Chondrocyte (in vitro differentiated cells): ENCODE data around the gene MRO. TPM values are rescaled to one million over a fixed set of nuclear protein-coding genes. Genes with fewer than 3 reads are reported as not detected.

Experiments used
- DNase-seq: peaks from one replicate; pipeline ENCODE4 v3.0.0; 2021; ENCODE audit warnings: mixed read lengths, low spot score
- H3K27ac Mint-ChIP-seq: one replicate; pipeline ENCODE4 v1.8.0; 2021; ENCODE audit warnings: mild to moderate bottlenecking, moderate library complexity, mixed read lengths; ENCODE audit not compliant: unreplicated experiment
- H3K27me3 Mint-ChIP-seq: 2 replicates; pipeline ENCODE4 v1.8.0; 2021; ENCODE audit warnings: low read depth, mixed read lengths
- H3K36me3 Mint-ChIP-seq: 2 replicates; pipeline ENCODE4 v1.8.0; 2021; ENCODE audit warnings: low read depth, mixed read lengths
- H3K4me1 Mint-ChIP-seq: 2 replicates; pipeline ENCODE4 v1.8.0; 2021; ENCODE audit warnings: low read depth, mild to moderate bottlenecking, mixed read lengths
- H3K4me3 Mint-ChIP-seq: one replicate; pipeline ENCODE4 v1.8.0; 2021; ENCODE audit warnings: mild to moderate bottlenecking, moderate library complexity, mixed read lengths; ENCODE audit not compliant: unreplicated experiment
- H3K9me3 Mint-ChIP-seq: 2 replicates; pipeline ENCODE4 v1.8.0; 2021; ENCODE audit warnings: low read depth, mixed read lengths
- total RNA-seq: library from RNA; stranded (reverse); gene quantifications from 3 replicates; pipeline ENCODE4 v1.2.1, GENCODE V29; 2021
- TF ChIP-seq, protein P1 (sequence below): fragments of 200-600 bp; sonication (generic); IDR thresholded peaks from 2 replicates; pipeline ENCODE4 v1.5.0; 2021; ENCODE audit warnings: antibody characterized with exemption, mild to moderate bottlenecking, moderate library complexity

MRO gene
- total RNA-seq, 1 donor from 2014 or later = not detected

- no peaks in the 10 kb centered on the region for H3K36me3 Mint-ChIP-seq
- no peak overlapping the region for H3K4me3 Mint-ChIP-seq
- H3K27me3 Mint-ChIP-seq = peaks cover 29% of the 10 kb centered on the region
- H3K4me1 Mint-ChIP-seq = no peaks in the 10 kb centered on the region
- H3K9me3 Mint-ChIP-seq = peaks cover 7% of the 10 kb centered on the region
- no peak overlapping the region for H3K27ac Mint-ChIP-seq
- DNase-seq = no peak
- TF ChIP-seq, protein P1, sequence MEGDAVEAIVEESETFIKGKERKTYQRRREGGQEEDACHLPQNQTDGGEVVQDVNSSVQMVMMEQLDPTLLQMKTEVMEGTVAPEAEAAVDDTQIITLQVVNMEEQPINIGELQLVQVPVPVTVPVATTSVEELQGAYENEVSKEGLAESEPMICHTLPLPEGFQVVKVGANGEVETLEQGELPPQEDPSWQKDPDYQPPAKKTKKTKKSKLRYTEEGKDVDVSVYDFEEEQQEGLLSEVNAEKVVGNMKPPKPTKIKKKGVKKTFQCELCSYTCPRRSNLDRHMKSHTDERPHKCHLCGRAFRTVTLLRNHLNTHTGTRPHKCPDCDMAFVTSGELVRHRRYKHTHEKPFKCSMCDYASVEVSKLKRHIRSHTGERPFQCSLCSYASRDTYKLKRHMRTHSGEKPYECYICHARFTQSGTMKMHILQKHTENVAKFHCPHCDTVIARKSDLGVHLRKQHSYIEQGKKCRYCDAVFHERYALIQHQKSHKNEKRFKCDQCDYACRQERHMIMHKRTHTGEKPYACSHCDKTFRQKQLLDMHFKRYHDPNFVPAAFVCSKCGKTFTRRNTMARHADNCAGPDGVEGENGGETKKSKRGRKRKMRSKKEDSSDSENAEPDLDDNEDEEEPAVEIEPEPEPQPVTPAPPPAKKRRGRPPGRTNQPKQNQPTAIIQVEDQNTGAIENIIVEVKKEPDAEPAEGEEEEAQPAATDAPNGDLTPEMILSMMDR = no peak
Measured at GRCh38 chr18:50754297-50754696, 65.5 kb downstream of the MRO start.

- Mint-ChIP-seq H3K36me3 (no peaks in the 10 kb centered on the region), H3K9me3 (peaks cover 7% of the 10 kb centered on the region), H3K4me3 (no peak overlapping the region), H3K27me3 (peaks cover 26% of the 10 kb centered on the region), H3K27ac (no peak overlapping the region), H3K4me1 (no peaks in the 10 kb centered on the region)
- DNase-seq = no peak
- TF ChIP-seq, protein P1 = no peak
Measured at GRCh38 chr18:50753311-50753710, 66.5 kb downstream of the MRO start.

DNA sequence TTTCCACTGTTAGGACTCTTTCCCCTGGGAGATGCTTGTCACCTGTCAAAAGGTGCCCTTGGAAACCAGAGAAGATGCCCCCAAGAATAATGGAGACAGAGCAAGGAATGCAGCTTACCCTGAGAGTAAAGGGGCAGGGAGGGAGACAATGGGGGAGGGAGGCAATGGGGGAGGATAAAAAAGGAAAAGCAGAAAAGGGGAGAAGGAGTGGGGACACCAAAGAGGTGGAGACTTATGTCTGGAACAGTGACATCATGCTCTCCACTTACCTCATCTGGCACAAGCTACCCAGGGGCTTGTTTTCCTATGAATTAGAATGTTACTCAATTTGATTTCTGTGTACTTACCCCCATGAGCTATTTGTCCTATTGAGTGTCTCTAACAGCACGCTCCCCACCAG lies 67.9 kb downstream of the MRO start:
- Mint-ChIP-seq H3K27me3 (peaks cover 26% of the 10 kb centered on the region), H3K9me3 (peaks cover 7% of the 10 kb centered on the region), H3K4me1 (no peaks in the 10 kb centered on the region), H3K36me3 (no peaks in the 10 kb centered on the region), H3K27ac (no peak overlapping the region), H3K4me3 (no peak overlapping the region)
- TF ChIP-seq, protein P1 = no peak
- DNase-seq = no peak

GRCh38 chr18:50751490-50751889 lies 68.3 kb downstream of the MRO start:
- H3K27ac Mint-ChIP-seq = no peak overlapping the region
- H3K4me1 Mint-ChIP-seq = no peaks in the 10 kb centered on the region
- TF ChIP-seq, protein P1 = no peak
- H3K27me3 Mint-ChIP-seq = peaks cover 25% of the 10 kb centered on the region
- peaks cover 7% of the 10 kb centered on the region for H3K9me3 Mint-ChIP-seq
- no peak overlapping the region for H3K4me3 Mint-ChIP-seq
- no peaks in the 10 kb centered on the region for H3K36me3 Mint-ChIP-seq
- DNase-seq = no peak

- Mint-ChIP-seq H3K27me3 (peaks cover 22% of the 10 kb centered on the region), H3K4me3 (no peak overlapping the region), H3K9me3 (peaks cover 7% of the 10 kb centered on the region), H3K36me3 (no peaks in the 10 kb centered on the region), H3K4me1 (no peaks in the 10 kb centered on the region), H3K27ac (no peak overlapping the region)
- DNase-seq = no peak
- TF ChIP-seq, protein P1 = no peak
Measured at GRCh38 chr18:50750546-50750945, 69.3 kb downstream of the MRO start.
